Cardiac fibroblast (primary cell): Measurements from ENCODE around the gene PPP2R1A.
A peak's percentile ranks its signal among the peaks of the same experiment; 100 is the strongest.

Experiments used
- DNase-seq, 2 donors: peaks; one replicate each; pipeline versions ENCODE4 v3.0.0 to v3.0.0-alpha.2; 2010; ENCODE audit warnings: low read depth in 2 of 2
- H3K4me3 ChIP-seq, 2 donors: replicated peaks in 1 of 2; 1 replicate in 1 of 2; 2 replicates in 1 of 2; pipeline ENCODE4 v1.5.1; 2011; ENCODE audit warnings: low read depth in 2 of 2, low read length in 2 of 2, mild to moderate bottlenecking in 2 of 2, moderate library complexity in 1 of 2
- CTCF ChIP-seq: IDR thresholded peaks from one replicate; pipeline ENCODE4 v1.5.1; 2011; ENCODE audit warnings: low read depth, mild to moderate bottlenecking, low read length, inconsistent platforms

PPP2R1A gene

GRCh38 chr19:52270266-52270885 lies 80.5 kb downstream of the PPP2R1A start:
- DNase-seq, result no peak

GRCh38 chr19:52273301-52273700 lies 83.4 kb downstream of the PPP2R1A start:
- DNase-seq, result no peak
- no peak for TF ChIP-seq CTCF
- H3K4me3 ChIP-seq, result no peak overlapping the region

More at GRCh38 chr19:52270266-52270885, 80.5 kb downstream of the PPP2R1A start:
- H3K4me3 ChIP-seq, result peak overlapping the region; percentile 94 to 99
- no peak for TF ChIP-seq CTCF

- H3K4me3 ChIP-seq, result no peak overlapping the region
- no peak for DNase-seq
- TF ChIP-seq CTCF, result no peak
Measured at GRCh38 chr19:52274191-52274590, 84.3 kb downstream of the PPP2R1A start.

GRCh38 chr19:52275988-52276387 lies 86.1 kb downstream of the PPP2R1A start:
- no peak for DNase-seq
- H3K4me3 ChIP-seq, result no peak overlapping the region
- TF ChIP-seq CTCF, result no peak

GRCh38 chr19:52277471-52277870 lies 87.6 kb downstream of the PPP2R1A start:
- no peak for TF ChIP-seq CTCF
- H3K4me3 ChIP-seq, result no peak overlapping the region
- DNase-seq, result no peak
